ENCODE results near the gene FNDC3B.

The FNDC3B gene

GRCh38 chr3:172153335-172153861, 114.0 kb downstream of the FNDC3B start:
- DNase-seq (ENCODE audit: insufficient read length, low spot score) (peak; percentile 65), FAIRE-seq (peak; percentile 98)
- no peak for TF ChIP-seq POLR2A (IDR thresholded peaks at IDR 0.05; ENCODE audit: low read depth, low read length)

DNA sequence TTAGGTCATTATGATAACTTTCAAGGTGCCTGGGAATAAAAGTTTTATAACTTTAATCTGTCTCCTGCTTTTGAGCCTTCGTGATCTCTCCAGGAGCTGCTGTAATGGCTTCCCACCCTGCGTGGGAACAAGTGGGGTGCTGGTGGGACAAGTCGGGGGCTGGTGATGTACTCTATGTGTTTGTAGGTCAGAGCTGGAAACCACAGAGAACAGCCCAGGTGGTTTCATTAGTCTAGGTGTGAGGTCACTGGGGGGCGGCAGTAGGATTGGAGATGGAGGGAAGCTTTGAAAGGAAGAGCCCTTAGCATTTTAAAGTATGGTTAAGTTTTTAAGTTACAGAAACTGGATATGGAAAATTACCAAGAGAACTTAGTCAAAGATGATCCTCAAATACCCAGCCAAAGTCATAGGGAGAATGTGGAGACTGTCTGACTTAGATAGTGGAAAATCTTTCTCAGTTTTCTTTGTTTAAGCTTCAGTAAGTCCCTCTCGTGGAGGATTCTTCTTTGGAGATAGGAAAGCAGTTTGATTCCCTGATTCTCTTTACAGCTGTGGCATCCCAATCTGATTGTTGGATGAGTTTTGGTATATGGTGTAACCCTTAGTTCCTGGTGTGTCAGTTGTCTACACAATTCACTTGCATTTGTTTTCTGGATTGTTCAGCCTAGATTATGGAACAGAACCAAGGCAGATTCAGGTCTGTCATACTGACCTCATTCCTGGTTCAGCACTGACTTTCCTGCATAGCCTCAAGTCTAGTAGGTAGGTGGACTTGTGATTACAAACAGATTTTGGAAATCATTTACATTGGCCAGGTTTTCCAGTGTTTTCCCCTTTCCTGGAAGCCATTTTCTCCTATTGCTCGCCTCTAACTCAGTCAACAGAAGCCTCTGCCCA, 115.6 kb downstream of the FNDC3B start:
- no peak for TF ChIP-seq POLR2A (IDR thresholded peaks at IDR 0.05; ENCODE audit: low read depth, low read length)
- DNase-seq (ENCODE audit: insufficient read length, low spot score), result no peak
- FAIRE-seq, result no peak

DNA sequence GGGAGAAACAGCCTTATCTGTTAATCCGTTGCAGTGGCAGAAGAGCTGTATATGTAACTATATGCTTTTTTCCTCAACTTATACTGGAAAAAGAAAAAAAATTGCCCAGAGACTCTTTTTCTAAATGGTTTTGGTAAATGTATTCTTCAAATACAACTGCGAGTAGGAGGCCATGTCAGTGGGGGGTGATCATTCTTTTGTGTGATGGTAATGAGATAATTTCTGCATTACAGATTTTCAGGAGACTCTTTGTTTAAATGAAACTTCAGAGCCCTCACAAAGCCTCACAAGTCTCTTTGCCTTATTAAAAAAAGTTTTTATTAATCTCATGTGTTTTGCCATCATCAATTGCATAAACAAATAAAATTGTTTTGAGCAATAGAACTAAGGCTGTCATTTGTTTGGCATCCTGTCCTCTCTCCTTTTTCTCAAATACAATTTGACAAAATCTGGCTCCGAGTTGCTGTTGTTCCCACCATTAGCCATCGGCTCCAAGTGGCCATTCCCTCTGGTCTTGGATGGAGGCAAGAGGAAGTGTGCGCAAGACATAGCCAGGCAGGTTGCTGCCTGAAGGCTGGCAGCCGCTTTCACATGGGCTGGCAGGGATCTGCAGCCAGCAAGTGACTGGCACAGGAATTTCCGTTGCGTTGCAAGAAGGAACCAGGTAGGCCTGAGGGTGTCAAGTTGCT, 116.7 kb downstream of the FNDC3B start:
- DNase-seq (ENCODE audit: insufficient read length, low spot score), result no peak
- no peak for FAIRE-seq
- TF ChIP-seq POLR2A (IDR thresholded peaks at IDR 0.05; ENCODE audit: low read depth, low read length), result no peak

GRCh38 chr3:172156586-172156955, 117.2 kb downstream of the FNDC3B start:
- DNase-seq (ENCODE audit: insufficient read length, low spot score), result no peak
- FAIRE-seq, result no peak
- TF ChIP-seq POLR2A (IDR thresholded peaks at IDR 0.05; ENCODE audit: low read depth, low read length), result no peak

- no peak for FAIRE-seq
- no peak for TF ChIP-seq POLR2A (IDR thresholded peaks at IDR 0.05; ENCODE audit: low read depth, low read length)
- DNase-seq (ENCODE audit: insufficient read length, low spot score), result no peak
These were observed 118.3 kb downstream of the FNDC3B start for GRCh38 chr3:172157564-172158258.

DNA sequence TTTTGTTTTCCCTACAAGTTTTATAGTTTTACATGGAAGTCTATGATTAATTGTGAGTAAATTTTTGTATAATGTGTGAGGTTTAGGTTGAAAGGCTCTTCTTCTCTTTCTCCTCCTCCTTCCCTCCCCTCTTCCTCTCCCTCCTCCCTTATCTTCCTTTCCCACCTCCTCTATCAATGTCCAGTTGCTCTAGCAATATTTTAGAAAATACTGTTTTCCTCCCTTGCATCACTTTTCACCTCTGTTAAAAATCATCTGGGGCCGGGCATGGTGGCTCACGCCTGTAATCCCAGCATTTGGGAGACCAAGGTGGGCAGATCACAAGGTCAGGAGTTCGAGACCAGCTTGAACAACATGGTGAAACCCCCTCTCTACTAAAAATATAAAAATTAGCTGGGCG, 119.4 kb downstream of the FNDC3B start:
- FAIRE-seq (no peak), DNase-seq (ENCODE audit: insufficient read length, low spot score) (no peak)
- TF ChIP-seq POLR2A (IDR thresholded peaks at IDR 0.05; ENCODE audit: low read depth, low read length), result no peak

- DNase-seq (ENCODE audit: insufficient read length, low spot score) (no peak), FAIRE-seq (no peak)
- no peak for TF ChIP-seq POLR2A (IDR thresholded peaks at IDR 0.05; ENCODE audit: low read depth, low read length)
These were observed 120.0 kb downstream of the FNDC3B start for GRCh38 chr3:172159376-172159775.

DNA sequence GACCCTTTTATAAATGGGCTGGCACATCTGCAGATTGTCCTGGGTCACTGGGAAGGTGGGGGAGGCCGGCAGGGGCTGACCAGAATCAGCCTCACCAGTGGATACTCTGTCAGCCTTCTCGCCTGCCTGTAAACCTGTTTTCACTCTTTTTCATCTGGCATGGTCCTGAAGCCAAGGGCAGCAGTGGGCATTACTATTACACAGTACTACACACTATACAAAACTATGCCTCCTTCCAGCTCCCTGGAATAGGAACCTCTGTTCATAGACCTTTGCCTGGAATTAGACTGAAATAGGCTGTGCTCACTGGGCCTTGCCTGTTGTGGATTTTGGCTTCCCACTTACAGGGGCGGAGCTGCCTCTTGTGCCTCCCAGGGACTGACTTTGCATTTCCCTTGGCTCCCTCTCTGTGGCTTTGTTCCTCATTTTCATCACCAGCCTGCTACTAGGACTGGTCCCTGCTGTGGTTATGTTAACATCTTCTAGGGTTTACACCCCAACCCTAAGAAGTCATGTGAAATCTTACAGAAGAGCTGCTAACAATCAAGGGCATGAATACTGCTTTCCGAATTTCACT, 120.7 kb downstream of the FNDC3B start:
- no peak for TF ChIP-seq POLR2A (IDR thresholded peaks at IDR 0.05; ENCODE audit: low read depth, low read length)

GRCh38 chr3:172161133-172161789, 121.9 kb downstream of the FNDC3B start:
- no peak for TF ChIP-seq POLR2A (IDR thresholded peaks at IDR 0.05; ENCODE audit: low read depth, low read length)
- DNase-seq (ENCODE audit: insufficient read length, low spot score), result no peak
- peak; percentile 15 for FAIRE-seq

More for the DNA sequence above, 120.7 kb downstream of the FNDC3B start:
- peak; percentile 43 for FAIRE-seq
- DNase-seq (ENCODE audit: insufficient read length, low spot score), result no peak

- TF ChIP-seq POLR2A (IDR thresholded peaks at IDR 0.05; ENCODE audit: low read depth, low read length), result no peak
- DNase-seq (ENCODE audit: insufficient read length, low spot score) (no peak), FAIRE-seq (no peak)
These were observed 122.6 kb downstream of the FNDC3B start for GRCh38 chr3:172161959-172162358.

DNA sequence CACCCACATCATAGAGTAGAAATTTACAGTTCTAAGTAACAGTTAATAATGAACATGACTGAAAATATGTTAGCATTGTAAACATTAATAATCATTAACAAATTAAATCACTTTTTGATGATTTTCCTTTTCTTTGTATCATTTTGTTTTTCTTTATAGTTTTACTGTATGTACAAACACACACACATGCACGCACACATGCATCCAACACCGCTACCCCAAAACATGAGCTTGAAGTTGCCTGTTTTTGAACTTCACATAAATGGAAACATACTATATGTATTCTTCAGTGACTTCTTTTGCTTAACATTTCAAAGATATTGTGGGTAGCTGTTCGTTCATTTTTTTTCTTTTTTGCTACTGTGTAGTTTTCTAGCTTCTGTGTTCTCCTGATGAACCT, 123.9 kb downstream of the FNDC3B start:
- TF ChIP-seq POLR2A (IDR thresholded peaks at IDR 0.05; ENCODE audit: low read depth, low read length), result no peak
- no peak for DNase-seq (ENCODE audit: insufficient read length, low spot score)
- FAIRE-seq, result no peak

GRCh38 chr3:172164620-172165362, 125.4 kb downstream of the FNDC3B start:
- DNase-seq (ENCODE audit: insufficient read length, low spot score) (no peak), FAIRE-seq (no peak)
- no peak for TF ChIP-seq POLR2A (IDR thresholded peaks at IDR 0.05; ENCODE audit: low read depth, low read length)

GRCh38 chr3:172166261-172166660, 126.9 kb downstream of the FNDC3B start:
- no peak for DNase-seq (ENCODE audit: insufficient read length, low spot score)
- TF ChIP-seq POLR2A (IDR thresholded peaks at IDR 0.05; ENCODE audit: low read depth, low read length), result no peak
- no peak for FAIRE-seq

Measured in H54 (cell line).